A673 (cell line): ENCODE measurements around the gene SH3PXD2B. TPM values are rescaled to one million over a fixed set of nuclear protein-coding genes. Genes with fewer than 3 reads are reported as not detected.

Source experiments
- BruUV-seq: library from RNA; stranded (reverse); fragments of 400-500 nt; replicated peaks from 2 replicates; lab custom pipeline; 2021; lab: Mats Ljungman, UMichigan
- CTCF ChIA-PET: fragments of 300-600 bp; sonication (Branson Sonifier 250); formaldehyde crosslinking; loops from one replicate; lab custom pipeline; 2022; ENCODE audit warnings: antibody characterized with exemption; lab: Charles Lee
- POLR2A ChIA-PET: fragments of 300-600 bp; sonication (Branson Sonifier 250); formaldehyde crosslinking; loops from one replicate; lab custom pipeline; 2022; ENCODE audit warnings: antibody characterized with exemption; ENCODE audit not compliant: low non-redundant PET; lab: Charles Lee
- DNase-seq: peaks from one replicate; pipeline ENCODE4 v3.0.0-alpha.2; 2015; ENCODE audit warnings: low spot score
- H3K27ac ChIP-seq: fragments of 200-600 bp; sonication (generic); 2 replicates; pipeline ENCODE4 v1.5.1; 2016; ENCODE audit warnings: mixed run types, low read depth, mild to moderate bottlenecking, mixed read lengths, antibody characterized with exemption, low read length; ENCODE audit not compliant: poor library complexity, severe bottlenecking
- H3K27me3 ChIP-seq: fragments of 200-600 bp; sonication (generic); replicated peaks from 2 replicates; pipeline ENCODE4 v1.6.1; 2017; ENCODE audit warnings: mixed run types, low read depth, mild to moderate bottlenecking, mixed read lengths, antibody characterized with exemption, low read length; ENCODE audit not compliant: insufficient read depth, poor library complexity
- H3K36me3 ChIP-seq: fragments of 200-600 bp; sonication (generic); 2 replicates; pipeline ENCODE4 v1.6.1; 2016; ENCODE audit warnings: mixed run types, mild to moderate bottlenecking, mixed read lengths, antibody characterized with exemption, low read length; ENCODE audit not compliant: insufficient read depth, poor library complexity, severe bottlenecking
- H3K4me1 ChIP-seq: fragments of 200-600 bp; sonication (generic); 2 replicates; pipeline ENCODE4 v1.6.1; 2017; ENCODE audit warnings: mixed run types, mild to moderate bottlenecking, mixed read lengths, antibody characterized with exemption, low read length; ENCODE audit not compliant: insufficient read depth, poor library complexity, severe bottlenecking
- H3K4me3 ChIP-seq: fragments of 200-600 bp; sonication (generic); 2 replicates; pipeline ENCODE4 v1.5.1; 2016; ENCODE audit warnings: low read depth, mixed run types, mild to moderate bottlenecking, mixed read lengths, low read length; ENCODE audit not compliant: poor library complexity, severe bottlenecking
- H3K9me3 ChIP-seq: fragments of 200-600 bp; sonication (generic); 2 replicates; pipeline ENCODE4 v1.6.1; 2016; ENCODE audit warnings: mixed run types, low read depth, mild to moderate bottlenecking, mixed read lengths, antibody characterized with exemption, low read length; ENCODE audit not compliant: poor library complexity, severe bottlenecking
- CTCF ChIP-seq: fragments of 300-800, 200-600 bp; sonication (generic); conservative IDR thresholded peaks from 2 replicates; pipeline ENCODE4 v1.5.1; 2017; ENCODE audit warnings: low read depth, mild to moderate bottlenecking, antibody characterized with exemption, low read length, moderate library complexity, mixed read lengths
- EZH2 ChIP-seq: fragments of 200-600 bp; sonication (generic); IDR thresholded peaks from 2 replicates; pipeline ENCODE4 v1.6.1; 2017; ENCODE audit warnings: borderline replicate concordance, low read depth, mild to moderate bottlenecking, mixed read lengths, antibody characterized with exemption, low read length; ENCODE audit not compliant: poor library complexity, severe bottlenecking
- intact Hi-C: fragments of 100-400 bp; cut with micrococcal nuclease; formaldehyde crosslinking; loops from one replicate; pipeline ENCODE4 v1.10.0; 2022; ENCODE audit not compliant: unreplicated experiment
- total RNA-seq: library from RNA; stranded (reverse); gene quantifications from 2 replicates; pipeline ENCODE4 v1.2.3, GENCODE V29; 2021

Gene SH3PXD2B
- total RNA-seq, 1 experiment from 2014 or later: 28.1 TPM

DNA sequence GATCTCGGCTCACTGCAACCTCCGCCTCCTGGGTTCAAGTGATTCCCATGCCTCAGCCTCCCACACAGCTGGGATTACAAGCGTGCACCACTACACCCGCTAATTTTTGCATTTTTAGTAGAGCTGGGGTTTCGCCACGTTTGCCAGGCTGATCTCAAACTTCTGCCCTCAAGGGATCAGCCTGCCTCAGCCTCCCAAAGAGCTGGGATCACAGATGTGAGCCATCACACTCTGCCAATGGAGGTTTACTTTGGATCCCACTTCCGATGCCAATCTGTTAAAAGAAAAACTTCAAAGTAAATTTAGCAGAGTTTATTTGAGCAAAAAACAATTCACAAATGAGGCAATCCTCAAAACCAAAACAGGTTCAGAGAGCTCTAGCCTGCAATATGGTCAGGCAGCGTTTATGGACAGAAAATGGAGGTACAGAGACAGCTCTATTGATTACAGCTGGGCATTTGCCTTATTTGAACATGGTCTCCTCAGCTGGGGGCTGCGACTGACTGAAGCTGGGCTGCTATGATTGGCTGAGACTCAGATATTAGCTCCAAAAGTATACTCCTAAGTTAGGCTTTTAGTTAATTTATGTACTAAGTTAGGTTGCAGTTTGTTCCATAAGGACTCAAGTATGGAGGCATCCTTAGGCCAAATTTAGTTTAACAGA is 152.1 kb downstream of the SH3PXD2B start:
- Histone ChIP-seq H3K9me3 (no peaks in the 10 kb centered on the region), H3K27me3 (no peaks in the 10 kb centered on the region), H3K36me3 (no peaks in the 10 kb centered on the region), H3K4me3 (no peak overlapping the region), H3K27ac (no peak overlapping the region), H3K4me1 (no peaks in the 10 kb centered on the region)
- no TSS peak for BruUV-seq
- POLR2A ChIA-PET: no interaction called here
- DNase-seq: no peak
- no peak for TF ChIP-seq EZH2
- TF ChIP-seq CTCF: no peak
- intact Hi-C loops: no loop called here
- CTCF ChIA-PET: no interaction called here

GRCh38 chr5:172299916-172300439 is 154.3 kb downstream of the SH3PXD2B start:
- H3K27me3 ChIP-seq: no peaks in the 10 kb centered on the region
- no peaks in the 10 kb centered on the region for H3K4me1 ChIP-seq
- DNase-seq: no peak
- H3K9me3 ChIP-seq: no peaks in the 10 kb centered on the region
- ChIA-PET CTCF (no interaction called here), POLR2A (interaction anchor here (0.6 kb wide), 1 partner anchor 587 kb away, joined by 5 read pairs; no protein-coding TSS in a partner anchor)
- intact Hi-C loops: no loop called here
- TF ChIP-seq EZH2 (no peak), CTCF (no peak)
- H3K27ac ChIP-seq: no peak overlapping the region
- H3K36me3 ChIP-seq: no peaks in the 10 kb centered on the region
- BruUV-seq: no TSS peak
- H3K4me3 ChIP-seq: no peak overlapping the region

DNA sequence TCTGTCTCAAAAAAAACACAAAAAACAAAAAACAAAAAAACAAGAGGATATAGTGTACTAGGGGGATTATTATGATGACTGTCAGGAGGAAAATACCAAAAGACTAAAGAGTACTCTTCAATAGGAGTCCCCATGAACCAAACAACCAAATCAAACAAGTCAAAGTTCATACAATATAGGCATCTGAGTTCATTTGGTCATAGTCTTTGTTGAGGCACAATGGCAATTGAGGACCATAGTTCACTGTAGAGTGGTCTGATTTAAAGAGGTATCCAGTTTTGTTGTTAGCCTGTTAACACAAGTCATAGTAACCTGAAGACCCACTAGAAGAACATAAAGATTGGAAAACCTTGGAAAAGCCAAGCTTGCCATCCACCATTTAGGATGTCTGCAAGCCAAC is 159.5 kb downstream of the SH3PXD2B start:
- ChIA-PET CTCF (no interaction called here), POLR2A (no interaction called here)
- Histone ChIP-seq H3K4me3 (no peak overlapping the region), H3K27me3 (no peaks in the 10 kb centered on the region), H3K36me3 (no peaks in the 10 kb centered on the region), H3K9me3 (no peaks in the 10 kb centered on the region), H3K4me1 (peaks cover 3% of the 10 kb centered on the region), H3K27ac (no peak overlapping the region)
- BruUV-seq: no TSS peak
- intact Hi-C loops: loop anchor here (5.0 kb wide), 1 partner anchor 383 kb away; no protein-coding TSS in a partner anchor
- TF ChIP-seq CTCF (no peak), EZH2 (no peak)
- no peak for DNase-seq
